SK-N-SH (cell line): Measurements from ENCODE around the gene TMEM117. TPM values are rescaled to one million over a fixed set of nuclear protein-coding genes. Genes with fewer than 3 reads are reported as not detected.

Experiments used
- CTCF ChIA-PET: fragments of 300-600, 350-600 bp; formaldehyde crosslinking; extraction: SDS; loops from one replicate; lab custom pipeline; 2021; lab: Yijun Ruan, JAX
- POLR2A ChIA-PET: fragments of 350-600 bp; sonication (Branson Sonifier 250); formaldehyde crosslinking; extraction: SDS; loops from one replicate; lab custom pipeline; 2020; ENCODE audit warnings: antibody characterized with exemption, inconsistent platforms; lab: Yijun Ruan, JAX
- DNase-seq: peaks from one replicate; pipeline ENCODE4 v3.0.0; 2012
- H2AFZ ChIP-seq: fragments of 200-600 bp; sonication (generic); 2 replicates; pipeline ENCODE4 v1.8.1; 2016; ENCODE audit warnings: antibody characterized with exemption, mild to moderate bottlenecking, low read depth
- H3F3A ChIP-seq: fragments of 200-600 bp; sonication (generic); replicated peaks from 2 replicates; pipeline ENCODE3; 2016; ENCODE audit warnings: antibody characterized with exemption, mild to moderate bottlenecking; ENCODE audit not compliant: insufficient read depth
- H3K27ac ChIP-seq, 2 experiments: fragments of 200-500 bp in 1 of 2; fragments of 200-600 bp in 1 of 2; sonication (Bioruptor generic) in 1 of 2; sonication (generic), shearing (Covaris generic) in 1 of 2; 2 replicates each; pipeline versions ENCODE4 v1.5.1 to v1.6.1; 2014 to 2016; ENCODE audit warnings: low read depth in 2 of 2, inconsistent platforms in 1 of 2, low read length in 1 of 2, mild to moderate bottlenecking in 1 of 2, mixed read lengths in 1 of 2
- H3K27me3 ChIP-seq: fragments of 200-600 bp; sonication (generic), shearing (Covaris generic); 2 replicates; pipeline ENCODE4 v1.6.1; 2016; ENCODE audit warnings: mixed run types; ENCODE audit not compliant: insufficient read depth
- H3K36me3 ChIP-seq, 2 experiments: fragments of 200-500 bp in 1 of 2; fragments of 200-600 bp in 1 of 2; sonication (Bioruptor generic) in 1 of 2; sonication (generic) in 1 of 2; replicated peaks in 1 of 2; 2 replicates each; pipeline versions ENCODE3 to v1.5.1; 2014 to 2016; ENCODE audit warnings: low read length in 1 of 2, mild to moderate bottlenecking in 1 of 2; ENCODE audit not compliant: insufficient read depth in 2 of 2, control insufficient read depth in 1 of 2
- H3K4me1 ChIP-seq, 2 experiments: fragments of 200-500 bp in 1 of 2; fragments of 200-600 bp in 1 of 2; sonication (Bioruptor generic) in 1 of 2; sonication (generic), shearing (Covaris generic) in 1 of 2; 2 replicates each; pipeline versions ENCODE4 v1.5.1 to v1.6.1; 2014 to 2016; ENCODE audit warnings: low read depth in 1 of 2, low read length in 1 of 2, mixed run types in 1 of 2; ENCODE audit not compliant: insufficient read depth in 2 of 2, control insufficient read depth in 1 of 2
- H3K4me2 ChIP-seq: fragments of 200-600 bp; sonication (generic), shearing (Covaris generic); 2 replicates; pipeline ENCODE4 v1.6.1; 2017; ENCODE audit warnings: mixed run types
- H3K4me3 ChIP-seq, 2 experiments: fragments of 200-500 bp in 1 of 2; fragments of 200-600 bp in 1 of 2; sonication (Bioruptor generic) in 1 of 2; sonication (generic), shearing (Covaris generic) in 1 of 2; 2 replicates each; pipeline versions ENCODE4 v1.5.1 to v1.8.1; 2014 to 2016; ENCODE audit warnings: low read depth in 2 of 2, inconsistent platforms in 1 of 2, low read length in 1 of 2, mild to moderate bottlenecking in 1 of 2, mixed read lengths in 1 of 2, moderate library complexity in 1 of 2
- H3K79me2 ChIP-seq: fragments of 200-600 bp; sonication (generic); 2 replicates; pipeline ENCODE4 v1.8.1; 2017; ENCODE audit warnings: mild to moderate bottlenecking; ENCODE audit not compliant: insufficient read depth
- H3K9ac ChIP-seq: fragments of 200-600 bp; sonication (generic); 2 replicates; pipeline ENCODE4 v1.6.1; 2017; ENCODE audit warnings: mixed run types
- H3K9me2 ChIP-seq: fragments of 200-600 bp; sonication (generic); 2 replicates; pipeline ENCODE4 v1.6.1; 2017; ENCODE audit warnings: mixed run types
- H3K9me3 ChIP-seq: fragments of 200-600 bp; sonication (generic); 2 replicates; pipeline ENCODE4 v1.6.1; 2017; ENCODE audit warnings: mixed run types, mild to moderate bottlenecking, moderate library complexity
- H4K20me1 ChIP-seq: fragments of 200-600 bp; sonication (generic); 2 replicates; pipeline ENCODE4 v1.6.1; 2017; ENCODE audit warnings: mild to moderate bottlenecking, mixed run types; ENCODE audit not compliant: insufficient read depth
- EP300 ChIP-seq, 2 experiments: IDR thresholded peaks; 2 replicates each; pipeline versions ENCODE4 v1.4.0 to v1.6.1; 2012; ENCODE audit warnings: borderline replicate concordance in 1 of 2, low read depth in 1 of 2, low read length in 1 of 2
- EZH2phosphoT487 ChIP-seq: fragments of 200-600 bp; sonication (generic); IDR thresholded peaks from 2 replicates; pipeline ENCODE4 v1.6.1; 2017; ENCODE audit warnings: low read depth, mixed run types, mild to moderate bottlenecking, antibody characterized with exemption, moderate library complexity, borderline replicate concordance
- FOSL2 ChIP-seq: IDR thresholded peaks from 2 replicates; pipeline ENCODE4 v1.4.0; 2012; ENCODE audit warnings: low read depth, mild to moderate bottlenecking, moderate library complexity, borderline replicate concordance
- FOXJ3 ChIP-seq: sonication (generic); formaldehyde crosslinking; IDR thresholded peaks from 2 replicates; pipeline ENCODE4 v1.5.1; 2020; ENCODE audit warnings: mild to moderate bottlenecking, missing genetic modification reagents
- FOXM1 ChIP-seq: IDR thresholded peaks from 2 replicates; pipeline ENCODE4 v1.4.0; 2012; ENCODE audit warnings: low read depth, mild to moderate bottlenecking
- GABPA ChIP-seq: IDR thresholded peaks from 2 replicates; pipeline ENCODE4 v1.4.0; 2012; ENCODE audit warnings: low read depth, mild to moderate bottlenecking
- GATA2 ChIP-seq: sonication (generic); formaldehyde crosslinking; IDR thresholded peaks from 2 replicates; pipeline ENCODE4 v1.5.0; 2020; ENCODE audit warnings: mild to moderate bottlenecking, missing genetic modification reagents
- IRF3 ChIP-seq: fragments of 150-350 bp; IDR thresholded peaks from 2 replicates; pipeline ENCODE4 v1.6.1; 2016; ENCODE audit warnings: mild to moderate bottlenecking, low read depth, low read length
- JUND ChIP-seq: IDR thresholded peaks from 2 replicates; pipeline ENCODE4 v1.4.0; 2012
- MEF2A ChIP-seq: IDR thresholded peaks from 2 replicates; pipeline ENCODE4 v1.4.0; 2012; ENCODE audit warnings: low read depth, borderline replicate concordance
- NFIC ChIP-seq: IDR thresholded peaks from 2 replicates; pipeline ENCODE4 v1.4.0; 2012; ENCODE audit warnings: borderline replicate concordance
- NRF1 ChIP-seq: IDR thresholded peaks from 2 replicates; pipeline ENCODE4 v1.6.1; 2012; ENCODE audit warnings: low read depth, mild to moderate bottlenecking, low read length
- PBX3 ChIP-seq: IDR thresholded peaks from 2 replicates; pipeline ENCODE4; 2012
- POLR2AphosphoS5 ChIP-seq: IDR thresholded peaks from 2 replicates; pipeline ENCODE4 v1.6.1; 2012; ENCODE audit warnings: low read depth, low read length
- RAD21 ChIP-seq: IDR thresholded peaks from 2 replicates; pipeline ENCODE4 v1.6.1; 2012; ENCODE audit warnings: mild to moderate bottlenecking, low read length
- RCOR1 ChIP-seq: fragments of 150-350 bp; IDR thresholded peaks from 2 replicates; pipeline ENCODE4 v1.6.1; 2017; ENCODE audit warnings: antibody characterized with exemption, low read length
- RFX5 ChIP-seq: IDR thresholded peaks from 2 replicates; pipeline ENCODE4 v1.6.1; 2012; ENCODE audit warnings: mild to moderate bottlenecking, improper control_type of control experiment, low read length
- RXRA ChIP-seq: IDR thresholded peaks from 2 replicates; pipeline ENCODE4 v1.4.0; 2012; ENCODE audit warnings: low read depth, mild to moderate bottlenecking, borderline replicate concordance
- SIN3A ChIP-seq: IDR thresholded peaks from 2 replicates; pipeline ENCODE4 v1.6.1; 2012; ENCODE audit warnings: low read depth, mild to moderate bottlenecking, low read length, moderate library complexity, borderline replicate concordance
- SMC3 ChIP-seq: IDR thresholded peaks from 2 replicates; pipeline ENCODE4 v1.6.1; 2012; ENCODE audit warnings: low read depth, low read length, improper control_type of control experiment
- TAF1 ChIP-seq: IDR thresholded peaks from 2 replicates; pipeline ENCODE4 v1.6.1; 2012; ENCODE audit warnings: low read depth, mild to moderate bottlenecking, low read length, moderate library complexity, borderline replicate concordance
- TCF12 ChIP-seq: IDR thresholded peaks from 2 replicates; pipeline ENCODE4 v1.4.0; 2012
- TEAD4 ChIP-seq: IDR thresholded peaks from 2 replicates; pipeline ENCODE4 v1.4.0; 2012; ENCODE audit warnings: mild to moderate bottlenecking, borderline replicate concordance; ENCODE audit not compliant: insufficient read depth
- USF1 ChIP-seq: IDR thresholded peaks from 2 replicates; pipeline ENCODE4 v1.4.0; 2012; ENCODE audit warnings: low read depth, borderline replicate concordance
- USF2 ChIP-seq: fragments of 150-350 bp; IDR thresholded peaks from 2 replicates; pipeline ENCODE4 v1.6.1; 2017; ENCODE audit warnings: antibody characterized with exemption, low read length, low read depth, borderline replicate concordance
- YY1 ChIP-seq: IDR thresholded peaks from 2 replicates; pipeline ENCODE4 v1.4.0; 2012; ENCODE audit warnings: low read depth, mild to moderate bottlenecking
- WGBS: methylation state at CpG from one replicate; pipeline ENCODE4 v1.1.6; 2017; ENCODE audit warnings: low lambda C conversion rate; 5-methylcytosine and 5-hydroxymethylcytosine counted together
- polyA plus RNA-seq, 3 experiments: library from polyadenylated mRNA; depleted of rRNA; stranded (reverse); fragments of >200 nt; gene quantifications; 2 replicates each; pipeline ENCODE4 v1.2.3, GENCODE V29; 2012

TMEM117 gene
- polyA plus RNA-seq, 1 of the 3 experiments (the other 2 are of a cell fraction), result 0.81 TPM

GRCh38 chr12:43882578-43883178 lies 46.8 kb downstream of the TMEM117 start (continued):
- TF ChIP-seq RFX5, result no peak
- no peak for TF ChIP-seq EP300 (IDR thresholded peaks at IDR 0.05; ENCODE audit: borderline replicate concordance in 1 of 2, low read depth in 1 of 2, low read length in 1 of 2)
- no peak for TF ChIP-seq USF1
- TF ChIP-seq MEF2A, result no peak
- no peak for TF ChIP-seq RXRA
- peak; percentile 89 for TF ChIP-seq SMC3
- TF ChIP-seq IRF3, result no peak
- no peak for TF ChIP-seq GABPA
- no peak for TF ChIP-seq JUND

GRCh38 chr12:43883311-43883710 lies 47.4 kb downstream of the TMEM117 start:
- ChIA-PET POLR2A (no interaction called here), CTCF (interaction anchor here (0.6 to 4.0 kb wide), 45 partner anchors 9 to 1065 kb away, joined by 3 to 87 read pairs (median 5); partner anchors contain the start of genes ADAMTS20, IRAK4, PUS7L and TMEM117)
- no peak overlapping the region for H3K4me2 ChIP-seq
- no peaks in the 10 kb centered on the region for H3K36me3 ChIP-seq
- H3K9ac ChIP-seq, result no peak overlapping the region
- H3F3A ChIP-seq, result peaks cover 6% of the 10 kb centered on the region
- H3K9me3 ChIP-seq, result no peaks in the 10 kb centered on the region
- no peak for DNase-seq
- H3K4me1 ChIP-seq, result no peaks in the 10 kb centered on the region; a peak in 1 of 4 replicates
- H3K27ac ChIP-seq, result peak overlapping the region in 1 of 2 experiments; percentile 61; a peak in 1 of 4 replicates
- H2AFZ ChIP-seq, result no peak overlapping the region
- 18% methylated on average over 2 of the region's 2 CpGs for WGBS
- no peak overlapping the region for H3K4me3 ChIP-seq
- no peaks in the 10 kb centered on the region for H4K20me1 ChIP-seq
- no peak for TF ChIP-seq MEF2A
- TF ChIP-seq FOSL2, result no peak
- TF ChIP-seq EP300 (IDR thresholded peaks at IDR 0.05; ENCODE audit: borderline replicate concordance in 1 of 2, low read depth in 1 of 2, low read length in 1 of 2), result no peak
- no peak for TF ChIP-seq FOXJ3
- TF ChIP-seq SMC3, result no peak
- TF ChIP-seq USF2, result no peak
- TF ChIP-seq GATA2 (CRISPR knock-in tag), result no peak
- TF ChIP-seq RAD21, result no peak
- no peak for TF ChIP-seq USF1
- no peak for TF ChIP-seq NRF1
- TF ChIP-seq RCOR1, result no peak
- TF ChIP-seq YY1, result no peak
- peak; percentile 43; the same call in 1 of the 2 replicates for TF ChIP-seq NFIC
- peak; percentile 15; the same call in 1 of the 2 replicates for TF ChIP-seq PBX3
- TF ChIP-seq RFX5, result no peak
- TF ChIP-seq POLR2AphosphoS5, result no peak
- TF ChIP-seq EZH2phosphoT487, result no peak
- no peak for TF ChIP-seq FOXM1
- 0 out of 2 replicates have a peak, but pooled peaks have one; percentile 11 for TF ChIP-seq TEAD4
- TF ChIP-seq TCF12, result peak; percentile 57
- no peak for TF ChIP-seq GABPA
- no peak for TF ChIP-seq TAF1
- TF ChIP-seq SIN3A, result no peak
- no peaks in the 10 kb centered on the region for H3K9me2 ChIP-seq
- no peaks in the 10 kb centered on the region for H3K27me3 ChIP-seq
- no peaks in the 10 kb centered on the region for H3K79me2 ChIP-seq
